Lower leg skin (tissue), 3 donors: ENCODE data around the gene EHD3.

ENCODE experiments used
- CTCF ChIP-seq, 3 donors: fragments of 450-650 bp; IDR thresholded peaks; one replicate each; pipeline ENCODE4 v1.5.1; 2016; ENCODE audit warnings: antibody characterized with exemption in 3 of 3, mild to moderate bottlenecking in 3 of 3, moderate library complexity in 2 of 3
- POLR2A ChIP-seq, 2 donors: fragments of 450-650 bp; IDR thresholded peaks; one replicate each; pipeline ENCODE4 v1.6.1; 2016 to 2017; ENCODE audit warnings: antibody characterized with exemption in 2 of 2, mild to moderate bottlenecking in 1 of 2, moderate library complexity in 1 of 2

GRCh38 chr2:31200972-31201371 lies 33.0 kb upstream of the EHD3 start:
- no peak for TF ChIP-seq CTCF (IDR thresholded peaks at IDR 0.05)
- no peak for TF ChIP-seq POLR2A (IDR thresholded peaks at IDR 0.05)
